GM19395 (cell line): ENCODE measurements around the gene ABCD1.
"Not testable (repeated sequence)": the region's sequence is repeated elsewhere in the genome, so short reads cannot be mapped to it uniquely, and the experiment has no call there.

Source experiments
- ATAC-seq: cut with Tn5 transposase; IDR thresholded peaks from one replicate; pipeline ENCODE4 v1.9.1; 2021; ENCODE audit warnings: mild to moderate bottlenecking, moderate library complexity; ENCODE audit not compliant: unreplicated experiment

Gene ABCD1

DNA sequence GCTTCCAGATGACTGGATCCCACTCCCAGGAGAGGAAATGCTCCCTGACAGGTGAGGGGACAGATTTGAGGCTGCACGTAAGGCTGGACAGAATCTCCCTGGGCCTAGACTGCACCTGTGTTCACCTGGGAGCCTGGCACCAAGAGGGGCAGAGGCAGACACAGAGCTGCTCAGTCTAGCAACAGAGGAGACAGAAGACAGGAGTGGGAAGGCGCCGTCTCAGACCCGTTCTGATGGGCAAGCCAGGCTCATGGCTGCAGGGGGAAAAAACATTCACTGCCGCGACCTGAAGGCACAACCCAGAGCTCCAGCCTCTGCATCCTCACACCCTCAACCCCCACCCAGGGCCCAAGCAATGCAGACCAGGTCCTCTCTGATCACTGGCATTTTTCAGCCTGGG is 17.2 kb upstream of the ABCD1 start:
- ATAC-seq, result no peak

DNA sequence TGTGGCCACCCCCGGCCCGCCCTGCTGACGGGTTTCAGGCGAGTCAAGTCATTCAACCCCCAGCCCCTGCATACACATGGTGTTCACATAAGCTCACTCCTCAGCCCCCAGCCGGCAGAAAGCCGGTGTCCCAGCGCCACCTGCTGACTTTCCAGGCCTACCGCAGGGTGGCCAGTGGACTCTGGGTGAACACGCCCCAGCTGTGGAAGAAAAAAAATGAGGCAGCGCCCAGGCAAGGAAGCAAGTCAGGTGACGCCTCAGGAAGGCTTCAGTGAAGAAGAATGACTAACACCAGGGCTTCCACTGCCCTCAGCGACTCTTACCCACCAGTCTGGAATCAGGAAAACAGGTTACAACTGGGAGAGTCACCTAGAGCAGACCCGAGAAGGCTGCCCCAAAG is 16.2 kb upstream of the ABCD1 start:
- ATAC-seq, result no peak

DNA sequence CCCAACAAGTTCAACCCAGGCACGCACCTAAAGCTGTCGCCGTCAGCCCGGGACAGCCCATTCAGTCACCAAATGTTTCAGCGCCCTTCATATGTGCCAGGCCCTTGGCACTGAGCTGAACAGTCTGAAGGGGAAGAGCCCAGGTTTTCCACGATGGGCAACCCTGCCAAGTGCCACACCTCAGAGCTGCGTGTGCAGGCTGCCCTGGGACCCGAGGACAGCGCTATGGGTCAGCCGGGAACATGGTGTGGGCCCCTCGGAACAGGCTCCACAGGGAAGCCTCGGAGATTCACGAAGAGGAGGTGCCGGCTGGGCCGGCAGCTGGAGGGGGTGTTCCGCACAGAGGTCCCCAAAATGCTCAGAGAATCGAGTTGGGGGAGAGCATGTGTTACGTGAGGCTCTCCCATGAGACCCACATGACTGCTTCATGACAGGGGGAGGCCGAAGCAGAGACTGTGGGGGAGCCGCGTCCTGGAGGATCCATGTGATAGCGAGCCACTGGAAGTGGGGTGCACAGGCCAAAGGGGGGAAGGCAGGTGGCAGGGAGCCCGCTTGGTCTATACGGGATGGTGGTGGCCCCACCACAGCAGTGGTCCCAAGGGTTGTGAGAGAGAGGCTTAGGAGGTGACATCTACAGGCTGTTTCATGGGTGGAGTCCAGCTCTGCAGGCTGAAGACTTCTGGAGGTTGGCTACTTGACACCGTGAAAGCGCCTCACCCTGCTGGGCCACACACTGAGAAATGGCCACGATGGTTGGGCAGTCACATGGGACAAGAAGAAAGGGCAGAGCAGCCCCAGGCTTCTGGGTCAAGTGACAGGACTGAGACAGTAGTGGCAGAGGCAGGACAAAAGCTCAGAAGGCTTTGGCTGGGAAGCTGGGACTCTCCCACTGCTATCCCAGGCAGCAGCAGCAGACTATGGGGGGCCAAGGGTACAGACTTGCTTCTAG is 14.7 kb upstream of the ABCD1 start:
- no peak for ATAC-seq

DNA sequence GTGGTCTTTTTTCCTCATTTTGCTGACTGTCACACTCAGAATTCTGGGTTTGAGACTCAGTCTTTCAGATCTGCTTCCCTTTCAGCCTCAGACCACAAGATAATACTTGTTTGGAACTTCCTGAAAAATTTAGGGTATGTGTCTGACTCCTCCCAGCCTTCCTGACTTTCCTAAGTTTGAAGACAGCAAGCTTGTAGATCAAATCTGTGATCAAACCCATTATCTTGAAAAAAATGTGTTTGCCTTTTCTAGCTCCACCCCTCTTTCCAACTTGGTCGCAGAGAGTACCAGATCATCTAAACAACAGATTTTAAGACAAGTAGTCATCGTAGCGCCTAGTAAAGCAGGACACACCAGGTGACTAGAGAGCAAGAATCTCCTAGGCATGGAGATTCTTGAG is 10.4 kb upstream of the ABCD1 start:
- no peak for ATAC-seq

DNA sequence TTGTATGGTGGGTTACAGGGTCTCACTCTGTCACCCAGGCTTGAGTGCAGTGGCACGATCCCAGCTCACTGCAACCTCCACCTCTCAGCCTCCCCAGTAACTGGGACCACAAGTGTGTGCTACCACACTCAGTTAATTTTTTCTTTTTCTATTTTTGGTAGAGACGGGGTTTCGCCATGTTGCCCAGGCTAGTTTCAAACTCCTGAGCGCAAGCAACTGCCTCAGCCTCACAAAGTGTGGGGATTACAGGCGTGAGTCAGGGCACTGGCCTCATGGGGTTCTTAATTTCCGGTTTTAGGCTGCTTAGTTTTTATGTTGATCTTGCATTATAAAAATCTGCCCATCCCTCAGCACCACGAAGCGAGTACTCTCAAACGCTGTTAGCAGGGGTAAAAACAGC is 7.2 kb upstream of the ABCD1 start:
- ATAC-seq, result no peak

DNA sequence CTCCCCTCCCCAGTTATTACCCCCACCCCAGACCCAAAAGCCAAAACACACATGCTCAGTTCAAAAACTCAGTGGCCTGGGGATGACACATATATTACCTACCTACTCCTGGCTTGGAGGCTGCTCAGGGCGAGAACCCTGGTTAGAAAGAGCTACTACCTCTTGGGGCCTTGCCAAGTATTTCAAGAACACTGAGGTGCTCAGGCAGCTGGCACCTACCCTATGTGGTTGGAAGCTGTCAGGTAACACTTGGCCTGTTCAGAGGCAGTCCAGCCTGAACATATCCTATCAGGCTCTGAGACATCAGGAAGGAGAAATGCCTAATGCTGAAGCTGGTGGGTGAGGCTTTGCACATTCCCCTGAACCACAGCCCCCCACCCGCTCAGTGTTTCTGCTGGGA is 5.4 kb upstream of the ABCD1 start:
- ATAC-seq, result no peak

DNA sequence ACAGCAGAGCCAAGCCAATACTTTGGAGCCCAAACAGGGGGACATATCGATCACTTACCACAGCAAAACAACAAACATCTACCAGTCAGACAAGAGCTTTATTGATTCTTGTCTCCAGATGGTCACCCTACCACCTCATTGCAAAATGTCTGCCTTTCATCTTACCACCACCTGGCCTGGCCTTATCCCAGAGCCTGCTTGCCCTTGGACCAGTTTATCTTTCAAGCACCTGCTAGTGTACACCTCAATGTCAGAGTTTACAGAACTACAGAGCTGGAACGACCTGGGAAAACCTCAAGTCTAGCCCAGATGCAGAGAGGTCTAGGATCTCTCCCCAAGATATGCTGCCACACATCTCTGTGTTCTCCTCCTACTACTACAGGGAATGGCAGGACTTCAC is 5.0 kb upstream of the ABCD1 start:
- ATAC-seq, result no peak

DNA sequence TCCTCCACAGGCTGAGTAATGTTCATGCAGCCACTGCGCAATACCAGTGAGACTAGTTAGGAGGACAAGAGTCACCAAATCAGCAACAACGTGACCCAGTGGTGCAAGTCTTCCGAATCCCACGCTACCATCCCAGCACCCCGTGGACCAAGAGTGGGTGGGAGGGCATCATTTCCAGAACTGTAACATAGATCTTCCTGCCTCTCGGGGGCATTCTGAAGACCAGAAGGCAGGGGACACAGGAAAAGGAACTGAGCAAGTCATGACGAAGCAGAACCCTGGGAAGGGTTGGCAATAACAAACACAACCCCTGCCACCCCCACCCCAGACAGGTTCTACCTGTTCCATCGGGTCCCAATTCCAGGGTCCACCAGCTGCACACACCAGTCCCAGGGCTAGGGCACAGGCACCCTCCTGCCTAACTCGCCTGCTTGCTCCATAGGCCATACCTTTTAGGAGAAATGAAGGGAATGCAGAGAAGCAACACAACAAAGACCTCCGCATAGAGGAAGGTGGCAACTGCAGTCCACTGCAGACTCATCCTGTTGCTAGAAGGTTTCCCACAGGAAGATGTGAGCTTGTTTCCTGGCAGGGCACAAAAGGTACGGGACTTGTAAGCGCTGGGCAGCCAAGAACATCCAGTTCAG is 1.8 kb upstream of the ABCD1 start:
- ATAC-seq, result no peak

DNA sequence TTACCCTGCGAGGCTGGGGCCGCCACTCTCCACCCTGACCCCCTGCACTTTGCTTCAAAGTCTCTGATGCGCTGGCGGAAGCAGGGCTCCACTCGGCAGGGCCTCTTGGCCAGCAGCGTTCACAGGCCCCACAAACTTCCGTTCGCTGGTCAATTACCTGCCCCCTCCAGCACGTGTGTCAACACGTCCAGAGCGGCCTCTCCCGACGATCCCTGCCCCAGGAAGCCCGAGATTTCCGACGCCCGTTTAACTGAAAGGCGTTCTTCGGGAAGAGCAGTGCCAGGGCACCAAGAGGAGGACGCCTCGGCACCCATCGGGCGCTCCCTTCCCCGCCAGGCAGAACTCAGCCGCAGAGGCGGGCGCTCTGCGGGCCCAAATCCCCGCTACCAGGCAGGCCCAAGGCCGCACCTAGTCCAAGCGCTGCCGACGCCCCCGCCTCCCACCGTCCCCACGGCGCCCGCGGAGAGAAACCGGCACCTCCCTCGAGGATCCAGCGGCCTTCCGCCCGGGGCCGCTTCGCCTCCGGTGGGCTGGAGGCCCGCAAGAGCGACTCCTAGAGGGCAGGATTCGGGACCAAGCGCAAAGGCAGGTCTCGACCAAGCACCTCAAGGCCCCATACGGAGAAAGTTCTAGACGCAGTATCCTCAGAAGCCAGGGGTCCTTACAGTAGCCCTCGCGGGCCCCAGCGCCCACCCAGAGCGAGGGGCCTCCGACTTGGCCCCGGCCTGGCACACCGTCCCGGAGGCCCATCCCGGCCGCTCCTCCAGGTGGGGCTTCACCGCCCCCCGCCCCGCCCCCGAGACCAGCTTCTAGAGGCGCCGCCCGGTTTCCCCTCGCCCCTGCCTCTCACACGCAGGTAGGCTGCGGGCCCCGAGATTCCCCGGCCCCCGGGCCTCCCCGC is 1.1 kb upstream of the ABCD1 start:
- ATAC-seq, result peak; percentile 30

DNA sequence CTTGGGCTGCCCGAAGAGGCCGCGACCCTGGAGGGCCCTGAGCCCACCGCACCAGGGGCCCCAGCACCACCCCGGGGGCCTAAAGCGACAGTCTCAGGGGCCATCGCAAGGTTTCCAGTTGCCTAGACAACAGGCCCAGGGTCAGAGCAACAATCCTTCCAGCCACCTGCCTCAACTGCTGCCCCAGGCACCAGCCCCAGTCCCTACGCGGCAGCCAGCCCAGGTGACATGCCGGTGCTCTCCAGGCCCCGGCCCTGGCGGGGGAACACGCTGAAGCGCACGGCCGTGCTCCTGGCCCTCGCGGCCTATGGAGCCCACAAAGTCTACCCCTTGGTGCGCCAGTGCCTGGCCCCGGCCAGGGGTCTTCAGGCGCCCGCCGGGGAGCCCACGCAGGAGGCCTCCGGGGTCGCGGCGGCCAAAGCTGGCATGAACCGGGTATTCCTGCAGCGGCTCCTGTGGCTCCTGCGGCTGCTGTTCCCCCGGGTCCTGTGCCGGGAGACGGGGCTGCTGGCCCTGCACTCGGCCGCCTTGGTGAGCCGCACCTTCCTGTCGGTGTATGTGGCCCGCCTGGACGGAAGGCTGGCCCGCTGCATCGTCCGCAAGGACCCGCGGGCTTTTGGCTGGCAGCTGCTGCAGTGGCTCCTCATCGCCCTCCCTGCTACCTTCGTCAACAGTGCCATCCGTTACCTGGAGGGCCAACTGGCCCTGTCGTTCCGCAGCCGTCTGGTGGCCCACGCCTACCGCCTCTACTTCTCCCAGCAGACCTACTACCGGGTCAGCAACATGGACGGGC is 579 bp downstream of the ABCD1 start:
- peak; percentile 6 for ATAC-seq

DNA sequence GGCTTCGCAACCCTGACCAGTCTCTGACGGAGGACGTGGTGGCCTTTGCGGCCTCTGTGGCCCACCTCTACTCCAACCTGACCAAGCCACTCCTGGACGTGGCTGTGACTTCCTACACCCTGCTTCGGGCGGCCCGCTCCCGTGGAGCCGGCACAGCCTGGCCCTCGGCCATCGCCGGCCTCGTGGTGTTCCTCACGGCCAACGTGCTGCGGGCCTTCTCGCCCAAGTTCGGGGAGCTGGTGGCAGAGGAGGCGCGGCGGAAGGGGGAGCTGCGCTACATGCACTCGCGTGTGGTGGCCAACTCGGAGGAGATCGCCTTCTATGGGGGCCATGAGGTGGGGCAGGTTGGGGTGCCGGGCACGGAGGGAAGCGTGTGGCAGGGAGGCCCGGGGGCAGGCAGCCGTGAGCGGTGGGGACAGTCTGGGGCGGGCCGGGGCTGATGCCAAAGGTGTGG is 1.2 kb downstream of the ABCD1 start:
- ATAC-seq, result no peak

DNA sequence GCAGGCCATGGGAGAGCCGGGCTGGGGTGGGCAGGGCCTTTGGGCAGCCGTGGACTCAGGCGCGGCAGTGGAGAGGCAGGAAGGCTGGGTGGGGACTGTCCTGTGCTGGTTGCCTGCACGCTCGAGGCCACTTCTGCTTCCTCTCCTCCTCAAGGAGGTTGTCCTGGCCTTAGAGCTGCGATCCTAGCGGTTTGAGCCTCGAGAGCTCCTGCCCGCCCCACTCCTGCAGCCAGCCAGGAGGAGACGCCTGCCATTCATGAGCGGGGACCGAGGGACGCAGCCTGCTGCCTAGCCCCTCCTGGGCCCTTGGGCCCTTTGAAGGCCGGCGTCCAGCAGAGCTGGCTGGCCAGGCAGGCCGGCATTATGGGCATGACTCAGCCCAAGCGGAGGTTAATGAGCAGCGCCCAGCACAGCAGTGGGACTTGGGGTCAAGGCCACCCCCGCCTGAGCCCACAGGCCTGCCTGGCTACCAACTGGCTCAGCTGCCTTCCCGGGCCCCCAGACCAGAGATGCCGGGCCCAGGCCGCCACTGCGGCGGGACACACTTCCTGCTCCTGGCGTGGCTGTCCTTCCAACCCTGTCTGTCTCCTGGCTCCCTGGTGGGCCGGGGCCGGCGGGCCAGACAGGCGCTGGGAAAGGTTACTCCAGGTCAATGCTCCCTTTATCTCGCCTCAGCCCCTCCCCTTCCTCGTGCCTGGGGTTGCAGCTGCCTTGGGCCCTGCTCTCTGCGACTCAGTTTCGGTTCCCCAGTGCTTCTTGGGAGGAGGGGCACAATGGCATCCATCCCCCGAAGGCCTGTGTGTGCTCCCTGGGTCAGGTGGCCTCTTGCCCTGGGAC is 1.8 kb downstream of the ABCD1 start:
- peak; percentile 60 for ATAC-seq

DNA sequence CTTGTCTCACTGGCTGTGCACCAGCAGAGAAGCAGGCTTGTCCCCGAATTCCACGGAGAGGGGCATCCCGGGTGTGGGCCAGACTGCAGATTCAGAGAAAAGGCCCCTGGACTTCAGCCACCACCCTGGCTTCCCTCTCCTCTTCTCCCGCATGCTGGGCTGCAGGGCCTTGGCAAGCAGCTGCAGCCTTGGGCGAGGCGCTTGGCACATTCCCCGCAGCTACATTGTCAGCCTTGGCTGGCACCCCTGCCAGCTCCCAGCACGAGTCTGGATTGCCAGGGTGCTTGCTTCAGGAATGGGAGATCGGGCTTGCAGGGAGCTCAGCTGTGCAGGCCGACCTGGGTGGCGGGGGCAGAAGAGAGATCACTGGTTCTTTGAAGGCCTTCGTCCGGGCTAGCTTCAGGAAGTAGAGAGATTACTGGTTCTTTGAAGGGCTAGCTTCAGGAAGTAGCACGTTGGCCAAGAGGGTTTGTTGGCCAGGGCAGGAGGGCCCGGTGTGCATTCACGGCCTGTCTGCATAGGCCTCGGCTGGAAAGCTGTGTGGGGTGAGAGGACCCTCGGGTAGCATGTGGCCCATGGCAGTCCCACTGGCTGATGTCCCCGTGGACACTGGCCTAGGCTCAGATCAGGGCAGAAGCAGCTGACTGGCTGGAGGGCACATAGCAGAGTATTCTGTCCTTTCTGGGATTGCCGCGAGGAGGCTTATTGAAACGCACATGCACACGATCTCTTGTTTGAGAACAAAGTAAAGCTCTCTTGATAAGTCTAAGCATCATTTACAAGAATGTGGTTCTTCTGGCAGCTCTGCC is 2.7 kb downstream of the ABCD1 start:
- ATAC-seq, result peak; percentile 0

DNA sequence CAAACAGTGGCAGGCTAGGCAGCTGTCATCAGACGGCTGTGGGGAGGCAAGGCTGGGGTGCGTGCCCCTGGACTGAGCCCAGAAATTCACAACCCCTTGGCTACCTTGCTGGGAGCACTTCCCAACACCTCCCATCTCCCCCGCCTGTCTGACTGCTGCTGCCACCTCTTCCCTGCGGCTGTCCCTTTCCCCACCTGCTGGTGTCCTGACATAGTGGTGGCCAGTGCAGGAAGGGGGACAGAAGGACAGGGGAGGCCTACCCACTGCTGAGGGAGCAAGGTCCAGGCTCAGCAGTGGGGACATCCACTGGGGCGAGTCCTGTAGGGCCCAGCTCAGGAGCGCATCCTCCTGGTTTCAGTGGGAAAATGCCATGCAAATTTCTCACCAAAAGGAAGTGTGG is 3.4 kb downstream of the ABCD1 start:
- no peak for ATAC-seq

DNA sequence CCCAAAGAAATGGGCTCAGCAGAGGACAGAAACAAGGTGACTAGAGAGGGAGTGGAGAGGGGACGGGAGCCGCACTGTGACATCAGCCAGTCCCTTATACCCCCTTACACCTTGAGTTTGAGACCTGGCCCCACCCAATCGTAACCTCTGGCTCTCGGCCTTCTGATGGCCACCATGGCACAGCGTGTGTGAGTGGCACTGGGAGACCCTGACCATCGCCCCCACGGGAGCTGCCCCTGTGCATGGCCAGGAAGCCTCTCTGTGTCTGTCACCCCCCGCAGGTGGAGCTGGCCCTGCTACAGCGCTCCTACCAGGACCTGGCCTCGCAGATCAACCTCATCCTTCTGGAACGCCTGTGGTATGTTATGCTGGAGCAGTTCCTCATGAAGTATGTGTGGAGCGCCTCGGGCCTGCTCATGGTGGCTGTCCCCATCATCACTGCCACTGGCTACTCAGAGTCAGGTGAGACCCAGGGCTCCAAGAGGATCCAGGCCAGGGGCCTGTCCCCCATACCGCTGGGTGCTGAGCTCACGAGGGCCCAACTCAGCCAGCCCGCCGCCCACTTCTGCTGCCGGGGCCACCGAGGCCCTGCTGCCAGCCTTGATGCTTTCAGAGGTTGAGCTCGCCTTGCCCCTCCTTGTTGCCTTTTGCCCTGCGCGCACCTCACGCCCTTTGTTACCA is 4.4 kb downstream of the ABCD1 start:
- ATAC-seq, result no peak

DNA sequence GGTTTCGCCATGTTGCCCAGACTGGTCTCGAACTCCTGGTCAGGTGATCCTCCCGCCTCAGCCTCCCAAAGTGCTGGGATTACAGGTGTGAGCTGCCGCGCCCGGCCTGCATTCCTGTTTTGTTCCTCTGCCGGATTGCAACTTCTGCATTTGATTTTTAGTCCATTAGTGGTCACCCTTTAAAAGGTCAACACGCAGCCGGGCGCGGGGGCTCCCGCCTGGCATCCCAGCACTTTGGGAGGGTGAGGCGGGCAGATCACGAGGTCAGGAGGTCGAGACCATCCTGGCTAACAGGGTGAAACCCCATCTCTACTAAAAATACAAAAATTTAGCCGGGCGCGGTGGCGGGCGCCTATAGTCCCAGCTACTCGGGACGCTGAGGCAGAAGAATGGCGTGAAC is 5.5 kb downstream of the ABCD1 start:
- ATAC-seq, result not testable (repeated sequence)

DNA sequence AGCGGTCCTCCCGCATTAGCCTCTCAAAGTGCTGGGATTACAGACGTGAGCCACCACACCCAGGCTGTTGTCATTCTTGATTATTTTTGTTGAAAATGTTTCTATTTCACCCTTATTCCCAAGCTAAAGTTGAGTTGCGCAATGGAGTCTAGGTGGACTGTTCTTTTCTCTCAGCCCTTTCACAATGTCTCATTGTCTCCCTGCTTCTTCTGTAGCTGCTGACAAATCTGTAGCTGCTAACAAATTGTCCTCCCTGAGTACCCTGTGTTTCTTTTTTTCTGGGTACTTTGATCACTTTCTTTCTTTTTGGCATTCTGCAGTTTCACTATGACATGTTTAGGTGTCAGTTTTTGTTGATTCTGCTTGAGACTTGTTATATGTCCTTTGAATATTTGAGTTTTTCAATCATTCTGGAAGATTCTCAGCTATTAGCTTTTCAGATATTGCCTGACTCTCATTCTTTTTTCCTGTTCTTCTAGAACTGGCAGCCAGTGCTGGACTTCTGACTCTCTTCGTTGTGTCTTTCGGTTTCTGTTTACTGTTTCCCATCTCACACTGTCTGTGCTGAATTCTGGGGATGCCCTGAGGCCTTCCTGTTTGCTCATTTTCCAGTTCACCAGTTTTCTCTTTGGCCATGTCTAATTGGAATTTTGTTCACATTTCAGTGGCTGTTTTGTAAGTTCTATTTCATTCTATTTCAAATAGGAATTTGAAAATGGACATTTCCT is 6.6 kb downstream of the ABCD1 start:
- no peak for ATAC-seq

DNA sequence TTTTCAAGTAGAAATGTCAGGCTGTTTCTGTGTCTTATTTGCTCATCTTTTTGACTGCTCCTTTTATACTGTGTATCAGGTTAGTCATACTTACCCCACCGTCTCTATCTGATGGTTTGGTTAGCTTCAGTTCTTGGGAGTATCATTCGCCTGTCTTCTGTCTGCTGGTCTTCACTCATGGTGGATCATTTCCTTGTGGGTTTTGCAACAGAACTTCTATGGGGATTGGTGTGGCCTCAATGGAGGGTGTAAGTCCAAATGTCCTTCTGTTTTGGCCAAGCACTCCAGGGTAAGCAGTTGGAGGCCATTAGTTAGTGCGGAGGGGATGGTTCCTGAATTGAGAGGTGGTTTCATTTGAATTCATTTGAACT is 7.2 kb downstream of the ABCD1 start:
- no peak for ATAC-seq
